ENCODE measurements around the gene ARHGAP27. TPM values are rescaled to one million over a fixed set of nuclear protein-coding genes. Genes with fewer than 3 reads are reported as not detected.
"Not testable (repeated sequence)": the region's sequence is repeated elsewhere in the genome, so short reads cannot be mapped to it uniquely, and the experiment has no call there.

The ARHGAP27 gene, protein sequence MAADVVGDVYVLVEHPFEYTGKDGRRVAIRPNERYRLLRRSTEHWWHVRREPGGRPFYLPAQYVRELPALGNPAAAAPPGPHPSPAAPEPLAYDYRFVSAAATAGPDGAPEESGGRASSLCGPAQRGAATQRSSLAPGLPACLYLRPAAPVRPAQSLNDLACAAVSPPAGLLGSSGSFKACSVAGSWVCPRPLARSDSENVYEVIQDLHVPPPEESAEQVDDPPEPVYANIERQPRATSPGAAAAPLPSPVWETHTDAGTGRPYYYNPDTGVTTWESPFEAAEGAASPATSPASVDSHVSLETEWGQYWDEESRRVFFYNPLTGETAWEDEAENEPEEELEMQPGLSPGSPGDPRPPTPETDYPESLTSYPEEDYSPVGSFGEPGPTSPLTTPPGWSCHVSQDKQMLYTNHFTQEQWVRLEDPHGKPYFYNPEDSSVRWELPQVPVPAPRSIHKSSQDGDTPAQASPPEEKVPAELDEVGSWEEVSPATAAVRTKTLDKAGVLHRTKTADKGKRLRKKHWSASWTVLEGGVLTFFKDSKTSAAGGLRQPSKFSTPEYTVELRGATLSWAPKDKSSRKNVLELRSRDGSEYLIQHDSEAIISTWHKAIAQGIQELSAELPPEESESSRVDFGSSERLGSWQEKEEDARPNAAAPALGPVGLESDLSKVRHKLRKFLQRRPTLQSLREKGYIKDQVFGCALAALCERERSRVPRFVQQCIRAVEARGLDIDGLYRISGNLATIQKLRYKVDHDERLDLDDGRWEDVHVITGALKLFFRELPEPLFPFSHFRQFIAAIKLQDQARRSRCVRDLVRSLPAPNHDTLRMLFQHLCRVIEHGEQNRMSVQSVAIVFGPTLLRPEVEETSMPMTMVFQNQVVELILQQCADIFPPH
- 16.0 TPM for polyA plus RNA-seq (2012; ENCODE audit: low read depth, missing spikeins)

DNA sequence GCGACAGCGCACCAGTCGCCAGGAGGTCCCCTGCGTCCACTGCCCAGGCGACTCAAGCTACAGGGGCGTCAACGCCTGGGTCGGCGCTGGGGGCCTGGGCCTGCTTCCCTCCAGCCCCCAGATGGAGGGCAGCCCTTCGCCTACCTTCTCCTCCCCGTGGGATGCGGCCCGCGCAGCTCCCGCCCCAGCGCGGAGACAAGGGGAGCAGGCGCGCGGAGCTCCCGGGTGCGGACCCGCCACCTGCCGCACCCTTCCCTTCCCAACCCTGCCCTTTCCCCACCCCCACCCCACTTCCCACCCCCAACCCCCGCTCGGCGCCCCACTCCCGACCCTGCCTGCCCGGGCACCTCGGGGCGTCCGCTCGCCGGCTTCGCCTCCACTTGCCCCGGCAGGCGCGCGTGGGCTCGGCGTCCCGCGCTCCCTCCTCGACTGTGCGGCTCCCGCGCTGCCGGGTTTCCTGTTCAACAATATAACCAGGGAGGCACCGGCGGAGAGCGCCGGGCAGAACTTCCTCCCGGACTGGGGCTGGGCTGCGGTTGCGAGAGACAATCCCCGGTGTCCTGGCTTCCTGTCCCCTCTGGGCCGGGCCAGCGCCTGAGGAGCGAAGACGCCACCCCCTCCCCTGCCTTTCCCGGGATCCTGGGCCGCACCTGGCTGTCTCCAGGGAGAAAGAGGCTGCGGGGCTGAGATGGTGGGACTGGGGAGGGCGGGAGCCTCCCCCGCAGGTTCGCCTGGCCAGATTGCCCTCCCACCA is at the start of gene ARHGAP27:
TSS of gene ARHGAP27 (minus strand) at position 466 of the 754 bp plus-strand sequence. CDS start 2,591 bp downstream, outside the sequence.
- no peak for TF ChIP-seq POLR2A (IDR thresholded peaks at IDR 0.05; ENCODE audit: low read depth, low read length)
- no peak for TF ChIP-seq POLR2AphosphoS5 (IDR thresholded peaks at IDR 0.05; ENCODE audit: low read depth, low read length)
- no peak for TF ChIP-seq TAF1 (IDR thresholded peaks at IDR 0.05; ENCODE audit: low read depth, low read length)
- no peak for TF ChIP-seq PAX5 (IDR thresholded peaks at IDR 0.05; ENCODE audit: insufficient read depth, low read length, severe bottlenecking)
- no peak for TF ChIP-seq POU2F2 (IDR thresholded peaks at IDR 0.05; ENCODE audit: low read depth, low read length)
- no peak for TF ChIP-seq SPI1 (IDR thresholded peaks at IDR 0.05; ENCODE audit: low read depth, low read length)
- no peak for DNase-seq (ENCODE audit: insufficient read length, low spot score)
- peak; percentile 67 for FAIRE-seq

- not testable (repeated sequence) for DNase-seq (ENCODE audit: insufficient read length, low spot score); FAIRE-seq
Measured at GRCh38 chr17:45482317-45482716, 49.6 kb upstream of the ARHGAP27 start.

DNA sequence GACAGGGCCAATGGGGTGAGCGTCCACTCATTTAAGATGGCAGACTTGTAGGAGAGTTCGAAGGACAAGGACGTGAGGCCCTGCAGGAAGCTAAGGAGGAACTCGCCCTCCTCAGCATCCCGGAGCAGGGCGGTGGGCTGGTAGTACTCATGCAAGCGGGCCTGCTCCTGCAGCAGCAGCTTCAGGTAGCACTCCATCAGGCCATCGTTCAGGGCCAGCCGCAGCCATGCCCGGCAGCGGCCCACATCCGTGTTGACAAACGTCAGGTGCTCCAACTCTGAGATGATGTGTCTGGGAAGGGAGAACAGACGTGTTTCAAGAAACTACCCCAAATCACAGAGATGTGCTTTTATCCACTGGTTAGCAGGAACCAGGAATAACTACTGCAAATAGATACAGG is 42.8 kb upstream of the ARHGAP27 start:
- DNase-seq (ENCODE audit: insufficient read length, low spot score); FAIRE-seq: not testable (repeated sequence)

GRCh38 chr17:45472249-45472648 is 39.6 kb upstream of the ARHGAP27 start:
- FAIRE-seq; DNase-seq (ENCODE audit: insufficient read length, low spot score): not testable (repeated sequence)

DNA sequence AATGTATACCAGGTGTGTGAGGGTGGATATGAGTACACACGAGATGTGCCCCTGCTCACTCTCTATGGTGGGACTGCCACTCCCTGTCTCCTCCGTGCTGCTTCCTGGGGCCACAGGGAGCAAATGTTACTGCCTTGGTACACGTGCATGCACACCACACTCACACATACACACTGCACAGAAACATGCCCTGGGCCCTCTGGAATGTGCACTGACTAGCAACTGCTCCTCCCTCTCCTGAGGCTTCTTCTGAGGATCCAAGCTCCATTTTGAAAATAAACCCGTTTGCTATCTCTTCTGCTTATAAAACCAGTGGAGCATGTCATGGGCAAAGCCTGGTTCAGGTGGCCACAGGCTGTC is 36.5 kb upstream of the ARHGAP27 start:
- DNase-seq (ENCODE audit: insufficient read length, low spot score); FAIRE-seq: not testable (repeated sequence)

DNA sequence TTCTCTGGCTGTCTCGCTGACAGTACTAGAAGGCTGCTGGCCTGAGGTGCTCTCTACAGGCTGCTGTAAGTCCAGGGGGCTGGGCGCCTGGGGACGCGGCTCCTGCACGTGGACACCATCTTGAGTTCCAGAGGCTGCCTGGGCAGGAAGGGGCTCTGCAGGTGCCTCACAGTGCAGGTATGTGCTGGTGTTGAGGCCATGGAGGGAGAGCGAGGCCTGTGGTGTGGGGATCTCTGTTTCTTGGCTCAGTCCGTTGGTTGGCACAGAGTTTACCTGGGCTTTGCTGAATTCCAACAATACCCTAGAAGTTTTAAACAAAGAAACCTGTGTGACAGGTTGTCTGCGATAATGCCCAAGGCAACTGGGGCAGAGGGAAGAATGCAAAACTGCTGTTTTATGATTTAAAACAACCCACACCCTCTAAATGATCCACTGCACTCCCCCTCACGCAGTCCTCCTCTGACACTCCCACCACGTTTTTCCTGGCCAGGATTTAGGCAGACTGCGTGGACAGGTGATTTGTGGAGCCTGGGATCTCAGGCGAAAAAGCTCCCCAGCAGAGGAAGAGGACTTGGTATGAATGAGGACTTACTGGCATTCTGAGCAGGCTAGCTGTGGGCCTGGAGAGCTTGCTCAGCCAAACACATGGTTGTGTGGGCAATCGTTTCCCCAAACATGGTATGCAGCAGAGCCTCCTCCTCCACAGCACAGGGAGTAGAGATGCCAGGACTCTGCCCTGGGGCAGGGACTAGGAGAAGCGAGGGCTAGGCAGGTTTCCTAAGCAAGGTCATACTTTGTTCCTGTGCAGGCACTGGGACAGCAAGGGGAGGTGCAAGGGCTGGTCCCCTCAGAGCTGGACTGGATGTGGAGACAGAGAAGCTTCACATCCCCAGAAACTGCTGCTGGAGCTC is 35.9 kb upstream of the ARHGAP27 start:
- not testable (repeated sequence) for FAIRE-seq; DNase-seq (ENCODE audit: insufficient read length, low spot score)

GRCh38 chr17:45461524-45462327 is 29.1 kb upstream of the ARHGAP27 start:
- FAIRE-seq: peak; percentile 90
- DNase-seq (ENCODE audit: insufficient read length, low spot score): not testable (repeated sequence)

GRCh38 chr17:45460422-45460821 is 27.8 kb upstream of the ARHGAP27 start:
- not testable (repeated sequence) for DNase-seq (ENCODE audit: insufficient read length, low spot score); FAIRE-seq

GRCh38 chr17:45454341-45454740 is 21.7 kb upstream of the ARHGAP27 start:
- DNase-seq (ENCODE audit: insufficient read length, low spot score); FAIRE-seq: not testable (repeated sequence)

GRCh38 chr17:45453731-45454130 is 21.1 kb upstream of the ARHGAP27 start:
- not testable (repeated sequence) for DNase-seq (ENCODE audit: insufficient read length, low spot score); FAIRE-seq

DNA sequence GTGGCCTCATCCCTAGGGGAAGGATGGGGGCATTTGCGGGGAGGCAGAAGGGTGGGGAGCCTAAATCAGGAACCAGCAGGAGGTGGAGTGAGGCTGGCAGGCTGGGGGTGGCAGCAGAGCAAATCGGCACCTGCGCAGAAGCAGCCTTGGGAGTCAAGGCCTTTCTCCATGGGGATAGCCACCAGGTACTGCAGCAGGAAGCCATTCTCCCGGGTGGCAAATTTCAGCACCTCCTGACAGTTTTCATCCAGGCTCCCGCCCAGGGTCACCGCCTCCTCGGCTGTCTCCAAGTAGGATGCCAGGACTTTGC is 20.5 kb upstream of the ARHGAP27 start:
- not testable (repeated sequence) for DNase-seq (ENCODE audit: insufficient read length, low spot score); FAIRE-seq

- peak; percentile 82 for FAIRE-seq
- not testable (repeated sequence) for DNase-seq (ENCODE audit: insufficient read length, low spot score)
Measured at GRCh38 chr17:45452329-45453224, 19.9 kb upstream of the ARHGAP27 start.

GRCh38 chr17:45451660-45452059 is 19.0 kb upstream of the ARHGAP27 start:
- FAIRE-seq: peak; percentile 67
- not testable (repeated sequence) for DNase-seq (ENCODE audit: insufficient read length, low spot score)

All from GM12891 (cell line).